IMR-90 (cell line): ENCODE results near the gene SLC9A9. TPM values are rescaled to one million over a fixed set of nuclear protein-coding genes. Genes with fewer than 3 reads are reported as not detected.

Experiments used
- ATAC-seq: fragments of 200-7000 bp; cut with Tn5 transposase; 2 replicates; pipeline ENCODE4 v1.9.1; 2020; ENCODE audit warnings: low read depth, mild to moderate bottlenecking, moderate library complexity
- BruUV-seq: library from RNA; stranded (reverse); fragments of 400-500 nt; replicated peaks from 2 replicates; lab custom pipeline; 2021; lab: Mats Ljungman, UMichigan
- CTCF ChIA-PET: fragments of 300-600 bp; formaldehyde crosslinking; extraction: SDS; loops from one replicate; lab custom pipeline; 2021; ENCODE audit warnings: antibody characterized with exemption; lab: Yijun Ruan, JAX
- POLR2A ChIA-PET: fragments of 300-600 bp; sonication (Branson Sonifier 250); formaldehyde crosslinking; loops from one replicate; lab custom pipeline; 2022; ENCODE audit warnings: antibody characterized with exemption; ENCODE audit not compliant: unreplicated experiment; lab: Charles Lee
- DNase-seq: peaks from one replicate; pipeline ENCODE4 v3.0.0; 2013
- H2AFZ ChIP-seq: replicated peaks from 2 replicates; pipeline ENCODE3; 2013; ENCODE audit warnings: low read length, mild to moderate bottlenecking; ENCODE audit not compliant: poor library complexity
- H2AK5ac ChIP-seq: 2 replicates; pipeline ENCODE4 v1.6.1; 2013; ENCODE audit warnings: low read depth, low read length, inconsistent platforms
- H2AK9ac ChIP-seq: replicated peaks from 2 replicates; pipeline ENCODE3; 2013; ENCODE audit warnings: mild to moderate bottlenecking, low read depth, low read length, moderate library complexity; ENCODE audit not compliant: poor library complexity
- H2BK120ac ChIP-seq: 2 replicates; pipeline ENCODE4 v1.6.1; 2013; ENCODE audit warnings: low read depth, low read length, inconsistent platforms
- H2BK15ac ChIP-seq: 3 replicates; pipeline ENCODE4 v1.6.1; 2013; ENCODE audit warnings: low read depth, low read length, inconsistent platforms
- H2BK20ac ChIP-seq: 2 replicates; pipeline ENCODE4 v1.6.1; 2013; ENCODE audit warnings: low read depth, mild to moderate bottlenecking, inconsistent platforms, low read length, moderate library complexity
- H2BK5ac ChIP-seq: 2 replicates; pipeline ENCODE4 v1.6.1; 2013; ENCODE audit warnings: mild to moderate bottlenecking, low read depth, low read length, inconsistent platforms; ENCODE audit not compliant: poor library complexity, severe bottlenecking
- H3K14ac ChIP-seq: replicated peaks from 2 replicates; pipeline ENCODE4 v1.6.1; 2013; ENCODE audit warnings: low read depth, low read length, inconsistent platforms
- H3K18ac ChIP-seq: 2 replicates; pipeline ENCODE4 v1.6.1; 2013; ENCODE audit warnings: low read depth, low read length, control low read depth
- H3K23ac ChIP-seq: 2 replicates; pipeline ENCODE4 v1.6.1; 2013; ENCODE audit warnings: low read depth, low read length, inconsistent platforms
- H3K27ac ChIP-seq: 2 replicates; pipeline ENCODE4 v1.5.1; 2013; ENCODE audit warnings: mild to moderate bottlenecking, control low read depth, low read length; ENCODE audit not compliant: insufficient read depth
- H3K27me3 ChIP-seq: 2 replicates; pipeline ENCODE4 v1.6.1; 2013; ENCODE audit warnings: low read length; ENCODE audit not compliant: control insufficient read depth, insufficient read depth
- H3K36me3 ChIP-seq: 2 replicates; pipeline ENCODE4 v1.6.1; 2013; ENCODE audit warnings: low read length, mixed read lengths; ENCODE audit not compliant: control insufficient read depth, insufficient read depth
- H3K4ac ChIP-seq: 2 replicates; pipeline ENCODE4 v1.6.1; 2013; ENCODE audit warnings: low read depth, low read length, inconsistent platforms
- H3K4me1 ChIP-seq: 2 replicates; pipeline ENCODE4 v1.6.1; 2013; ENCODE audit warnings: low read length, mixed read lengths; ENCODE audit not compliant: control insufficient read depth, insufficient read depth
- H3K4me2 ChIP-seq: 2 replicates; pipeline ENCODE4 v1.6.1; 2013; ENCODE audit warnings: low read depth, mild to moderate bottlenecking, control low read depth, low read length, moderate library complexity
- H3K4me3 ChIP-seq: 2 replicates; pipeline ENCODE4 v1.5.1; 2013; ENCODE audit warnings: low read depth, mild to moderate bottlenecking, control low read depth, low read length, moderate library complexity; ENCODE audit not compliant: insufficient read depth
- H3K56ac ChIP-seq: 2 replicates; pipeline ENCODE4 v1.6.1; 2013; ENCODE audit warnings: low read length, inconsistent platforms; ENCODE audit not compliant: insufficient read depth; ENCODE audit errors: extremely low read depth
- H3K79me1 ChIP-seq, 2 experiments: 2 replicates each; pipeline ENCODE4 v1.6.1; 2013; ENCODE audit warnings: low read length in 2 of 2, inconsistent platforms in 1 of 2, low read depth in 1 of 2
- H3K9ac ChIP-seq: 2 replicates; pipeline ENCODE4 v1.6.1; 2013; ENCODE audit warnings: low read depth, low read length, control low read depth
- H3K9me1 ChIP-seq: 2 replicates; pipeline ENCODE4 v1.6.1; 2013; ENCODE audit warnings: low read length, inconsistent platforms; ENCODE audit not compliant: insufficient read depth
- H3K9me3 ChIP-seq: 2 replicates; pipeline ENCODE4 v1.6.1; 2013; ENCODE audit warnings: low read length; ENCODE audit not compliant: control insufficient read depth, insufficient read depth
- H4K20me1 ChIP-seq: 2 replicates; pipeline ENCODE4 v1.6.1; 2013; ENCODE audit warnings: low read length, inconsistent platforms; ENCODE audit not compliant: insufficient read depth
- H4K5ac ChIP-seq: 2 replicates; pipeline ENCODE4 v1.6.1; 2013; ENCODE audit warnings: mild to moderate bottlenecking, low read depth, low read length, control low read depth
- H4K8ac ChIP-seq, 2 experiments: 2 replicates each; pipeline ENCODE4 v1.6.1; 2013; ENCODE audit warnings: low read depth in 2 of 2, low read length in 2 of 2, control low read depth in 1 of 2, inconsistent platforms in 1 of 2
- H4K91ac ChIP-seq: 2 replicates; pipeline ENCODE4 v1.6.1; 2013; ENCODE audit warnings: low read depth, low read length, inconsistent platforms; ENCODE audit not compliant: insufficient read depth
- CTCF ChIP-seq: conservative IDR thresholded peaks from 2 replicates; pipeline ENCODE4 v1.5.1; 2012; ENCODE audit warnings: mild to moderate bottlenecking, low read depth, low read length, improper control_type of control experiment
- MXI1 ChIP-seq: IDR thresholded peaks from 2 replicates; pipeline ENCODE4 v1.6.1; 2012; ENCODE audit warnings: low read depth, mild to moderate bottlenecking, low read length, moderate library complexity, borderline replicate concordance
- RFX5 ChIP-seq: IDR thresholded peaks from 2 replicates; pipeline ENCODE4 v1.8.0; 2012; ENCODE audit warnings: low read depth, mild to moderate bottlenecking, low read length, moderate library complexity
- USF2 ChIP-seq: fragments of 150-350 bp; IDR thresholded peaks from 2 replicates; pipeline ENCODE4 v1.6.1; 2017; ENCODE audit warnings: mild to moderate bottlenecking, antibody characterized with exemption, low read length, low read depth
- WGBS, 2 experiments: methylation state at CpG; one replicate each; pipeline versions ENCODE4 v1.1.5 to v1.1.7; 2013; ENCODE audit warnings: missing lambda C conversion rate in 2 of 2; ENCODE audit not compliant: insufficient read length in 1 of 2; ENCODE audit errors: extremely low coverage in 2 of 2; 5-methylcytosine and 5-hydroxymethylcytosine counted together
- dilution Hi-C: fragments of 300-500 bp; cut with HindIII; formaldehyde crosslinking; loops from one replicate; pipeline ENCODE4 v1.14.3; 2018; ENCODE audit warnings: low sequenced_read_pairs; ENCODE audit not compliant: unreplicated experiment
- in situ Hi-C: fragments of 300-500 bp; cut with MboI; formaldehyde crosslinking; loops from 3 replicates; pipeline ENCODE4 v1.14.3; 2019; ENCODE audit warnings: low sequenced_read_pairs, inconsistent platforms, mixed read lengths
- intact Hi-C: fragments of 100-400 bp; cut with micrococcal nuclease; formaldehyde crosslinking; loops from 2 replicates; pipeline ENCODE4 v1.10.0; 2022
- polyA plus RNA-seq, 3 experiments: library from polyadenylated mRNA; depleted of rRNA; stranded (reverse); fragments of >200 nt; gene quantifications; 2 replicates each; pipeline ENCODE4 v1.2.3, GENCODE V29; 2012; ENCODE audit warnings: low replicate concordance in 1 of 3
- total RNA-seq: library from RNA; depleted of rRNA; stranded (reverse); fragments of >200 nt; gene quantifications from 2 replicates; pipeline ENCODE4 v1.2.3, GENCODE V29; 2012

SLC9A9 gene
- total and polyA plus RNA-seq, 2 of the 4 experiments (the other 2 are of a cell fraction), result 1.4 to 2.3 TPM

GRCh38 chr3:143585720-143586456 lies 262.4 kb downstream of the SLC9A9 start:
- WGBS, 2 experiments, result no CpG with 5 or more reads among the region's 4 CpGs
- H2BK5ac ChIP-seq, result no peak overlapping the region
- no peaks in the 10 kb centered on the region for H3K36me3 ChIP-seq
- H2BK20ac ChIP-seq, result no peak overlapping the region
- ChIA-PET CTCF (no interaction called here), POLR2A (no interaction called here)
- intact Hi-C loops (no loop called here), in situ Hi-C loops (no loop called here), dilution Hi-C loops (no loop called here)
- DNase-seq, result no peak
- no peak overlapping the region for H4K5ac ChIP-seq
- H4K20me1 ChIP-seq, result no peaks in the 10 kb centered on the region
- no peaks in the 10 kb centered on the region for H3K27me3 ChIP-seq
- H3K4me1 ChIP-seq, result no peaks in the 10 kb centered on the region
- no peak overlapping the region for H2BK120ac ChIP-seq
- H3K23ac ChIP-seq, result no peak overlapping the region
- H3K9ac ChIP-seq, result no peak overlapping the region
- H3K79me1 ChIP-seq, result no peaks in the 10 kb centered on the region
- no peak overlapping the region for H2AFZ ChIP-seq
- H2BK15ac ChIP-seq, result no peak overlapping the region
- H3K18ac ChIP-seq, result no peak overlapping the region
- H3K27ac ChIP-seq, result no peak overlapping the region
- H3K9me3 ChIP-seq, result no peaks in the 10 kb centered on the region
- no peak overlapping the region for H3K56ac ChIP-seq
- H2AK9ac ChIP-seq, result no peak overlapping the region
- no peak overlapping the region for H3K4me3 ChIP-seq
- BruUV-seq, result no TSS peak
- H2AK5ac ChIP-seq, result no peak overlapping the region
- H3K4me2 ChIP-seq, result no peak overlapping the region
- TF ChIP-seq RFX5 (no peak), MXI1 (no peak), CTCF (no peak), USF2 (no peak)
- H3K9me1 ChIP-seq, result no peaks in the 10 kb centered on the region
- no peak overlapping the region for H3K14ac ChIP-seq
- no peak for ATAC-seq
- H4K8ac ChIP-seq, result no peak overlapping the region
- no peak overlapping the region for H4K91ac ChIP-seq
- H3K4ac ChIP-seq, result no peak overlapping the region
